ENCODE measurements around the gene ZFAND3.
A peak's percentile ranks its signal among the peaks of the same experiment; 100 is the strongest.

Gene ZFAND3

GRCh38 chr6:37827603-37828265, 8.2 kb downstream of the ZFAND3 start:
- DNase-seq, result no peak

GRCh38 chr6:37830225-37830624, 10.7 kb downstream of the ZFAND3 start:
- no peak for DNase-seq

GRCh38 chr6:37831457-37831856, 11.9 kb downstream of the ZFAND3 start:
- no peak for DNase-seq

- no peak for DNase-seq
These were observed 16.4 kb downstream of the ZFAND3 start for GRCh38 chr6:37835923-37836322.

- DNase-seq, result no peak
These were observed 18.8 kb downstream of the ZFAND3 start for GRCh38 chr6:37838219-37838921.

GRCh38 chr6:37840143-37840939, 20.8 kb downstream of the ZFAND3 start:
- no peak for DNase-seq

GRCh38 chr6:37840940-37841300, 21.4 kb downstream of the ZFAND3 start:
- no peak for DNase-seq

- no peak for DNase-seq
These were observed 25.7 kb downstream of the ZFAND3 start for GRCh38 chr6:37845026-37845911.

- no peak for DNase-seq
These were observed 26.4 kb downstream of the ZFAND3 start for GRCh38 chr6:37845930-37846329.

GRCh38 chr6:37847704-37848103, 28.2 kb downstream of the ZFAND3 start:
- DNase-seq, result no peak

- DNase-seq, result no peak
These were observed 28.8 kb downstream of the ZFAND3 start for GRCh38 chr6:37848371-37848770.

GRCh38 chr6:37850260-37850659, 30.7 kb downstream of the ZFAND3 start:
- DNase-seq, result no peak

- DNase-seq, result no peak
These were observed 31.3 kb downstream of the ZFAND3 start for GRCh38 chr6:37850728-37851285.

- DNase-seq, result no peak
These were observed 32.5 kb downstream of the ZFAND3 start for GRCh38 chr6:37851997-37852524.

GRCh38 chr6:37856285-37856684, 36.8 kb downstream of the ZFAND3 start:
- DNase-seq, result no peak

- no peak for DNase-seq
These were observed 38.8 kb downstream of the ZFAND3 start for GRCh38 chr6:37858363-37858762.

GRCh38 chr6:37860226-37860839, 40.8 kb downstream of the ZFAND3 start:
- DNase-seq, result peak; percentile 49

- DNase-seq, result no peak
These were observed 41.9 kb downstream of the ZFAND3 start for GRCh38 chr6:37861452-37861851.

GRCh38 chr6:37862430-37862829, 42.9 kb downstream of the ZFAND3 start:
- DNase-seq, result no peak

GRCh38 chr6:37862992-37863391, 43.5 kb downstream of the ZFAND3 start:
- no peak for DNase-seq

GRCh38 chr6:37864250-37864649, 44.7 kb downstream of the ZFAND3 start:
- no peak for DNase-seq

- no peak for DNase-seq
These were observed 46.0 kb downstream of the ZFAND3 start for GRCh38 chr6:37865504-37865903.
